ENCODE data around the gene SORCS3.
"Not testable (repeated sequence)": the region's sequence is repeated elsewhere in the genome, so short reads cannot be mapped to it uniquely, and the experiment has no call there.

SORCS3 gene

DNA sequence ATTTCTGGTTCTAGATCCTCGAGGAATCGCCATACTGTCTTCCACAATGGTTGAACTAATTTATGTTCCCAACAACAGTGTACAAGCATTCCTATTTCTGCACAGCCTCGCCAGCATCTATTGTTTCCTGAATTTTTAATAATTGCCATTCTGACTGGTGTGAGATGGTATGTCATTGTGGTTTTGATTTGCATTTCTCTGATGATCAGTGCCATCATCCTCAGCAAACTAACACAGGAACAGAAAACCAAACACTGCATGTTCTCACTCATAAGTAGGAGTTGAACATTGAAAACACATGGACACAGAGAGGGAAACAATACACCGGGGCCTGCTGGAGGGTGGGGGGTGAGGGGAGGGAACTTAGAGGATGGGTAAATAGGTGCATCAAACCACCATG lies 62.2 kb downstream of the SORCS3 start:
- DNase-seq: not testable (repeated sequence)

DNA sequence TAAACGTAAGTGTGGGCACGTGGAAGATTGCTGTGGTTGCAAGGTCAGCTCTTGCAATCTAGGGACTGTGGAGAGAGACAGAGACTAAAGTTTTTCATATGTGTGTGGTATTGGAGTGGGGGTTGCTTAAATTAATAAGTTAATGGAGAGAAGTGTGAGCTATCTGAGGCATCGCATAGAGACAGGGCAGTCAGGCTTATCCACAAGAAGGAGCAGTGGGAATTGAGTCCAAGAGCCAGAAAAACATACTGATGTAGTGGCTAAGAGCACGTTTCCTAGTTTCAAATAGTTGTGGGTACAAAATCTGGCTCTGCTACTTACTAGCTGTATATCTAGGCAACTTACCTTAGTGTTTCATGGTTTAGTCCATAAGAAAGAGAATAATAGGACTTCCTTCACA lies 65.8 kb downstream of the SORCS3 start:
- DNase-seq: no peak

DNA sequence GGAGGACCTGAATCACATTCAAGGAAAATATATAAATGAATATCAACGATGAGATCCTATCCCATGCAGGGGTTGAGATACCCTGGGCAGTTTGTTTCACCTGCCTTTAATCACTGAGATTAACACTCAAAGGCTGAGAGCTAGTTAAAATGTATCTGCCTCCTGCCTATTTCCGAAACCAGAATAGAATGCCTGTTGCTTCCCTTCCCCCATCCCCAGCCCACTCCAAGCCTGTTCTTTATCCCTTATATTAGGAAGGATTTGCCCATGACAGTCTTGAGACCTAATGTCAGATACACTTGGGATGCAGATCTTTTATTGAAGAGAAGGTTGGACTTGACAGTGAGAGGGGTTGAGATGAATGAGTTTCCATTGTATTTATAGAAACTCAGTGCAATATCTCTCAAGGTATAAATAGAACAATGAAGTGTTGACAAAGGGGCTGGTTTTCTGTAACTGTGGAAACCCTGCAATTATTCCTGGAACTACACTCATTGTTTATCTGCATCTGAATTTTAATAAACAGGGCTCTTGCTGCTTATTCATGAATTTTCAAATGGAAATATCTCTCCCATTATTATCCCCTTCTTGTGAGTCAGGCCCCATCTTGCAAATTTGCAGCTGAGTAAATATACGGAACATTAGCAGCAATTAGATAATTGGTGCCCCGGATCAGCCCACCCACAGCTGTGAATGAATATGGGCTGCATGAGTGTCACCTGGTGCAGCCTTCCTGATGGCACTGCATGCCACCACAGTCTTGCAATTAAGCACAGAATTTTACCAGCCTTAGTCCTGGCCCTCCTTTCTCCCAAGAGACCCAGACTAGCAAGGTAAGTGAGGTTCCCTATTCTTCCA lies 66.7 kb downstream of the SORCS3 start:
- DNase-seq: no peak

DNA sequence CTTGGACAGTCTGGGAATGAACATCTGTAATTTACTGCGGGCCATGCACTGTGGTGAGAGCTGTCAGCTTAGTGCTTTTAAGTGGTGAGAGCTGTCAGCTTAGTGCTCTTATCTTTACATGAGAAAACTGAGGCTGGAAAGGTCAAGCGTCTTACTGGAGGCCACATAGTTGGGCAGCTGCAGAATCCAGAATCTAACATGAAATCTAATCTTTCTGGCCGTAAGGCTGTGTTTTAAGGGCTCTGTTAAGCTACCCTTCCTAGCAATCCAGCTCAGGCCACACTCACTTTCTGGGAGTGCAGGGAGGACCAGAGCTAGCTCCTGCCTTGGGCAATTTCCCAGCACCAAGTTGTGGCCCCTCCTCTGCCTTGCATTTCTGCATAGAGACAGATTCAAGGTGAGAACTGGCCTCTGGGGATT lies 70.2 kb downstream of the SORCS3 start:
- DNase-seq: no peak

DNA sequence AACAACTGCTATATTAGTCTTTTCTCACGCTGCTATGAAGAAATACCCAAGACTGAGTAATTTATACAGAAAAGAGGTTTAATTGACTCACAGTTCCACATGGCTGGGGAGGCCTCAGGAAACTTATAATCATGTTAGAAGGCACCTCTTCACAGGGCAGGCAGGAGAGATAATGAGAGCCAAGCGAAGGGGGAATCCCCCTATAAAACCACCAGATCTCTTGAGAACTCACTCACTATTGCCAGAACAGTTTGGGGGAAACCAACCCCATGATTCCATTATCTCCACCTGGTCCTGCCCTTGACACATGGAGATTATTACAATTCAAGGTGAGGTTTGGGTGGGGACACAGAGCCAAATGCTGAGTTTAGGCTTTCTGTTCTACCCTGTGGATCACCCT lies 89.5 kb downstream of the SORCS3 start:
- not testable (repeated sequence) for DNase-seq

DNA sequence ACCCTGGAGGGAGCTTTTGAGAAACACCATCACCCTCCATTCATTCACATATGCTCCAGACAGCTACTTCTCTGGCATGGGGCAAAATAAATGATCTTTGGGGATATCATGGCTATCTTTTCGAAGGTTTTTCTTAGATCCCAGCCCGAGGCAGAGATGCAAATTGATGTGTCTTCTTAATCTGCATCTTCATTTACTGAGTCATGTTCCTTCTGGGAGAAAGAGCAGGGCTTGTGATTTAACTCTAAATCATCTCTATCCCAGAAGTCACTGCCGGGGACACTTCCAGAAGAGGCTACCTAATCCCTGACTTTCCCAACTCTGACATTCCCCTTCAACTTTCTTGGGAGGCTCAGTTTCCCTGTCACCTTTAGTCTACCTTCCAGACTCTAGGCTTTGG lies 90.1 kb downstream of the SORCS3 start:
- DNase-seq: no peak

DNA sequence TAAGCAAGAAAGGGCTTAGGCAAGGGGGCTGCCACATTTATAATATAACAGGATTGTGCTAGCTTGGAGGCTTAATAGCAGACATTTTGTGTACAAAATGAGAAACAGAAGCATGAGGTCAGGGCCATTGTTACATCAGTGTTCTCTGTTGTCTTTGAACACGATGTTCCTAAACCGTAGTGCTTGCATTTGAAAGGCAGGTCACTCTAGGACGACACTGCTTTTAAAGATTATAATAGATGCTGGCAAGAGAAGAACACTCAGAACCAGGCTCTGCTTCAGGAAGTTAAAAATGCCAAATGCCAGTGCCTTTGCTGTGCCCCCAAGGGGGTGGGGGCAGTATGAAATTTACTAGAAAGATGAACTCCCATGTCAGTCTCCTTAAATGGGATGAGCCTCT lies 91.1 kb downstream of the SORCS3 start:
- no peak for DNase-seq

DNA sequence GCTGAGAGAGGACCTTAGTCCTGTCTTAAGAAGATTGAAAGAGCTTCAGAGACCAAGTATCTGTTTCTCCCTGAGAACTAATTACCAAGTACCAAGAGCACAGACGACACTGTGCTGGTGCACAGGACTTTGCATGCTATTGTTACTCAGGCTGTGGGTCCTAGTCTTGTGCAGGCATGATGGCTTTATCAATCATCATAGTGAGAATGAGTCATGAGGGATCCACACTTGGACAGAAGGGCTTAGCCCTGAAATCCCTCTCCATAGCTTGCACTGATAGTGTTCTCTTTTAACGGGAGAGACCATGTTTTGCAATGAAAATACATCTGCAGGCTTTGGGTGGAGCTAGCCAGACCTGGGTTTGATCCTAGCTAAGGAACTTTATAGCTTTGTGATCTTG lies 93.3 kb downstream of the SORCS3 start:
- DNase-seq: no peak

DNA sequence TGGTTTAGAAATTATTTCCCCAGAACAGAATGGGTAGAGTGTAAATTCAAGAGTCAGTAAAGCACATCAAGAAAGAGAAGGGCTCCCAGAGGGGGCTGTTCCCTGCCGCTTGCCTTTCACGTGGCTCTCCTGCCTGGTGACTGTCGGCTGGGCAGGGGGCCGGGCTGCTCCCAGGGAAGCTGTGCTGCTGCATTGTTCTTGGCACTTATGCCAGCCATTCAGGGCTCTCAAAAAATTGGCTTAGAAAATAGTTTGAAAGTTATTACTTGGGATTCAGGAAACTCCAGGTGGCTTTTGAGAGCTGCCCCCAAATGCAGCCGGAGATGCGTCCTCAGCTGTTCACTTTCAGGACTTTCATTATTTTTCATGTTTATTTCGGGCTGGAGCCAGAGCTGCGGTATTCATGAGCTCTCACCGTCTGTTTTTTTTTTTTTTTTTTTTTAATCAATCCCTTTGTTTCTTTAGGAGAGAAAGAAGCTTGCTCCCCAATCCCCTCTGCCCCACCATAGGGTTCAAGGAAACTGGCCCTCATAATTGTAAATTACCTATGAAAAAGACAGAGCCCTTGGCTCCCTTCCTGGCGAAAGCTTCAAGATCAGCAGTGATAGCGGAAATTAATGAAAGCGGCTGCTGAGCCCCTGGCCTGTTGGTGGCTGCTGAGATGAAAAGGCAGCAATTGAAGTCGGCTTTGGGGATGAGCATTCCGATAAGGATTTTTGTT lies 94.1 kb downstream of the SORCS3 start:
- no peak for DNase-seq

DNA sequence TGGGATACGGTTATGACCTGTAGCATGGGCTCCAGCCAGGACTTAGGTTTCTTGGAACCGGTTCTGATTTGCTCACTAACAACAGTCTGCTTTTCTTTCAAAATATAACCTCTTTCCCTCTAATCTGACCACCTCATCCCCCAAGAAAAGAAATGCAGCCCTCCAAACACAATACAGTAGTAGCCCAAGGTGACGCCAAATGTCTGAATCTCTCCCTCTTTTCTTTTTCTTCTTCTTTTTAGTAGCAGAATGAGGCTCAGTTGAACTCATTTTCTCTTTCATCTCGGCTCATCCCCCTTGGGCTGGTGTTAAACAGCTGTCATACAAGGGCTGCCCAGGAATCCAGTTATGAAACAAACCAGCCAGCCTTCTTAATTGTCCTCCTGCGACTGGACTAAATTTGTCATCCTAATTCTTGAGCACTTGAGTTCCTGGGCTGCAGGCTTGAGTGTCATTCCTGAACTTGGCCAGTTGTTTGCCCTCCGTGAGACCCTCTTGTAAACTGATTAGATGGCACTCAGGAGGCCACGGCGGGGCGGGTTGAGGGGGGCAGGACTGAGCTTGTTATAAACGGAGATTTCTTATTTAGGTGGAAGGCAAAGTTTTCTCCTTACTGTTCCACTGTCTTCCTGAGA lies 94.8 kb downstream of the SORCS3 start:
- DNase-seq: no peak

DNA sequence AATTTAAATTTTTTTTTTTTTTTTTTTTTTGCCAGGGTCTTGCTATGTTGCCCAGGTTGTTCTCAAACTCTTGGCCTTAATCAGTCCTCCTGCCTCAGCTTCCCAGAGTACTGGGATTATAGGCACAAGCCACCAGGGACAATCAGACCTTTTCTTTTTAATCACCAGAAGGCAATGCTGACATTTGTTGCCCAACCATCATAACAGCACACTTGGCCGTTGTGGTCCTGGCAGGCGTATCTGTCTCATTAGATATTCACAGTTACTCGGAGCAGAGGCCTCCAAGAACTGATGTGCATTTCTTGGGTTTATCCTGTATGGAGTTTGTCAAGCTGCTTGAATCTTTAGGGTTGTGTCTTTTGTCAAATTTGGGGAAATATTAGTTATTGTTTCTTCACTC lies 100.0 kb downstream of the SORCS3 start:
- DNase-seq: no peak

DNA sequence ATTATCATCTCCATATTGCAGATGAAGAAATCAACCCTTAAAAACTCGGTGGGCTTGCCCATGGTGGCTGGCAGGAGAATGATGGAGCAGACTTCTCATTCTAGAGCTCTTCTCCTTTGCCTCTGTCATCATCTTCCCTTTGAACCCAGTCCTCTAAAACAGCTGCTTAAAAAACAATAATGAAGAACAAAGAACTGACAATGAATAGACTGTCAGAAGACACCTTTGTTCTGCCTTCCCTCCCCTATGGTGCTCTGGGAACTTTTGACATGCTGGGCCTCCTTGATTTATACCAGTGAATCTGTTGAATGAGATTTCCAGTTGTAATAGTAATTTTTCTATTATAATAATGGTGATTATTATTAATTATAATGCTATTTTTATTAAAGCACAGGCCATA lies 103.0 kb downstream of the SORCS3 start:
- no peak for DNase-seq

DNA sequence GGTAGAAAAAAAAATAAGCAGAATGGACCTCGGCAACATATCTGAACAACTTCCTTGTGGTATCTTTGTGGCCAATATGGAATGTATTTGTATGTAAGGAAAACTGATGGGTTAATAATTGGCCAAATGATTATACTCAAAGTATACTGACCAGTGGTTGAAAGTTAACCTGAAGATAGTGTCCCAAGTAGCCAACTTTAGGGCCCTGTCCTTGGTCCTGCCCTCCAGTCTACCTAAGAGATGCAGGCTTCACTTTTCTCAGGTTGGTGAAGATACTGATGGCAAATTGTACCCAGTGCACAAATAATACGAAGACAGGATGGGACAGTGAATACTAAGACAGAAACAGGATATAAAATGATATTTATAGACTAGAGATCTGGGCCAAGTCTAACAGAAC lies 109.2 kb downstream of the SORCS3 start:
- no peak for DNase-seq

DNA sequence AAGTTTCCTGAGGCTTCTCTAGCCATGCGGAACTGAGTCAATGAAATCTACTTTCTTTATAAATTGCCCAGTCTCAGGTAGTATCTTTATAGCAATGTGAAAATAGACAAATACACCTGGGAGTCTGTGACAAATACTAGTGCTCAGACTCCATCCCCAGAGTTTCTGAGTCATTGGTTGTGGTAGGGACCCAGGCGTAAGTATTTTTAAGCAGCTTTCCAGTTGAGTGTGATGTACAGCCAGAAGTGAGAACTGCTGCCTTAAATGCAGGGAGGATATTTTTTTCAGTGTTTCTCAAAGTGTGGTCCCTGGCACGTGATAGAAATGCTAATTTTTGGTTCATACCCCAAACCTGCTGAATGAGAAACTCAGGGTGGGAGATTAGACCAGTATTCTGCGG lies 121.7 kb downstream of the SORCS3 start:
- no peak for DNase-seq

DNA sequence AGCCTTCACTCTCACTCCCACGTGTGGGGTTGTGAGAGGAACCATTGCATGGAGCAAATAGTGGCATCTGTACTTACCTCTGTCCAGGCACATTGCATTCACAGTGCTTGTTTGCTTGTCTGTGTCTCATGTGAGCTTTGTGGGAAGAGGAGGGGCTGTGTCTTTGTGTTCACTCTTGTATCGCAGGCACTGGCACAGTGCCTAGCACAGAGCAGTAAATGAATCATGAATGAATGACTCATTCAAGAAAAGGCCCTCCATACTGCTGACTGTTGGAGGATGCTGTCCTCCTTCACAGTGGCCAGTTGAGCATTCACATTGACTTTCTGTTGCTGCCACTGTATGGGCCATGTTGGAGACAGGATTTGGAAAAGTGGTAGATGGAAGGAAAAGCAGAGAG lies 125.3 kb downstream of the SORCS3 start:
- DNase-seq: no peak

DNA sequence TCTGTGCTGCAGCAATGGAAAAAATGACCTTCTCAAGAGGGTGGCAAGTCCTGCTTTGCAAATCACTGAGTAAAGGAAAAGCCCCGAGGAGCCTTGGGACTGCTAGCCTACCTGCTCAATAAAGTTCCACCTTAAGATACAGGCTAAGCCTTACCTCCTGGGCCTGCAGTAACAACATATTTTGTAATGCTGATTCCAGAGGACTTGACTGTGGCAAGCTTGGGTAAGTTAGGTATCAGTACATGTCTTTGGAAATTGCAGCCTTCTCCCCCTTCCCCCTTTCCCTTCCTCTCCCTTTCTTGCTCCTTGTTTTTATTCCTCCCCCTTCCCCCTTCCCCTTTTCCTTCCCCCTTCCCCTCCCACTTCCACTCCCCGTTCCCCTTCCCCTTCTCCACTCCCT lies 126.2 kb downstream of the SORCS3 start:
- no peak for DNase-seq

DNA sequence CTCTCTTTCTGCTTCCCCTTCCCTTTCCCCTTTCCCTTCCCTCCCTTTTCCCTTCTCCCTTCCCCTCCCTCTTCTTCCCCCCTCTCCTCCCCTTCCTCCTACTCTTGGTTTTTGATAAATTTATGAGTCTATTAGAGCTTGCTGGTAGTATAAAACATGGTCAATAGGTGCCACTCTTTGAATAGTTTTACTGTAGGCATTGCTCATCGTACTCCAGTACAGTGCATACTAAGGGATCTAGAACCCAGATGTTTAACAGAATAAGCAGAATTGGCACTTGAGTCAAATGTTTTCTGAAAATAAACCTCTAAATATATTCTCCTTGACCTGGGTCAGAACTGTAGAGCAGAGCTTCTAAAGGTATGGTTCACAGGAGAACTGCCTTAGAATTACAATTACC lies 126.7 kb downstream of the SORCS3 start:
- DNase-seq: no peak

DNA sequence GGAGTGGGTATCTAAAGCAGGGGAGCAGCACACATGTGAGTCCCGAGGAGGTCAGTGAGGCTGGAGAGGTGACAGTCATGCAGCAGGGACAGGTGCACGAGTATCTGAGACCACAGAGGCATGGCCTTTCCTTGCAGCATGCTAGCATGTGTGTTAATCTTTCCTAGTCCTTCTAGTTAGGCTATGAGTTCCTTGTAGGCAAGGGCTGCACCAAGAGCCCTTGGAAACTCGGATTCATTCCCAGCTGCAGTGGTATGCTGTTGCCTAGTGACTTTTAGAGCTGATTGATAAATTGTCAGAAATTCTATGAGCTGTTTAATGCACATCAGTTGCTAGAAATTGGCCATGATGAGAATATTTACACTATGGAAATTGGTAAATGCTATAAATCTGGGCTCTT lies 132.0 kb downstream of the SORCS3 start:
- no peak for DNase-seq

DNA sequence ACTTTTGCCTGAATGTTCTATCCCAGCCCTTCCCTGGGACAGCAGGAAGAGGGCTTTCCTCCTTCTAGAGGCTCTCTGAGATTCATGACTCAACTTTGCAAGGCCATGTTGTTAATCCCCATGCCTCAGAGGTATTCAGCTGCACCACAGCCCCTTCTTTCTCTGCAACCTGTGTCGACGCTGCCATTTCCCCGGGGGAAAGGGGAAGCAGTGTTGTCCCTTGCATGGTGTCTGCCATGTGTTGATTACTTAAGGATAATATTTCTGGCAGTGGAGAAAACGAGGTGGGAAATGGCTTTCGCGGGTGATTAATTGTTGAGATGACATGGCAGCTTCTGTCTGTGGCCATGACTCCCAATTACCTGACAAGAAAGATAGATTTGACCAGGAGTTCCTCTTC lies 133.1 kb downstream of the SORCS3 start:
- DNase-seq: no peak

DNA sequence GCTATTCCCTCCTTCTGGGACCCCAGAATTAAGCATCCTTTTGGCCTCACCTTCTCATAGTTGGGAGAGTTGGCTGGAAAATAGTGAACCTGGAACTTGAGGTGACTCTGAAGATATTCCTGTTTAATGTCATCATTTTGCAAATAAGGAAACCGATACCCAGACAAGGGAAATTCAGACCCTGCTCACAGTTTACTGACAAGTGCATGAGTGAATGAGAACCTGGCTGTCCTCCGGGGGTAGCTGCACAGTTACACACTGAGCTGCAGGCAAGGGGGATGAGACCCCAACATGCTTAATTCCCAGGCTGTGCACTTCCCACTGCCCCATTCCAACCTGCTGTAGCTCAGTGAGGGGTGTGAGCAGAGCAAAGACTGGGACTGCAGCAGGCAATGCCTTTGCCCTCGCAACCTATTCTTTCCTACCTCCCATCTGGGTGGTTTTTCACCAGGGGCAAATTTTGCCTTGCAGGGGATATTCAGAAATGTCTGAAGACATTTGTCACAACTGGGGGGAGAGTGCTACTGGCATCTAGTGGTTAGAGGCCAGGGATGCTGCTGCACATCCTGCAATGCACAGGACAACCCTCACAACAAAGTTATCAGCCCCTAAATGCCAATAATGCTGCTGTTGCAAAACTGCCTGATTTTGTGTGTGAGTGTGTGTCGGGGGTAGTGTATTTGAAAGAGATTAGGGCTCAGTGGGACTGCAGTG lies 136.2 kb downstream of the SORCS3 start:
- no peak for DNase-seq

DNA sequence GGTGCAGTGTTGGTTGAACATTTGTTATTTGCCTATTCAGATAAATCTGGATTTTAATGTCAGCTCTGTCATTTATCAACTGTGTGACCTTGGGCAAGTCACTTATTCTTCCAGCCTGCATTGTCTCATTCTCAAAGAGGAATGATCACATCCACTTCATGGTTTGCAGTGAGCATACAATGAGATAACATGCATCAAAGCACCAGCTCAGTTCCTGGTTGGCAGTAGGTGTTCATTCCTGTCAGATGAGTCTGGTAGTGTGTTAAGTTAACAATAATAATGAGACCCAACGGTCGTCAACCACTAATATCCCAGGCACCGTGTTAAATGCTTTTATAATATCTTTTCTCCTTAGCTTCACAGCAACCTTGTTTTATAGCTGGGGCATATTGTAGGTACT lies 137.3 kb downstream of the SORCS3 start:
- DNase-seq: no peak

DNA sequence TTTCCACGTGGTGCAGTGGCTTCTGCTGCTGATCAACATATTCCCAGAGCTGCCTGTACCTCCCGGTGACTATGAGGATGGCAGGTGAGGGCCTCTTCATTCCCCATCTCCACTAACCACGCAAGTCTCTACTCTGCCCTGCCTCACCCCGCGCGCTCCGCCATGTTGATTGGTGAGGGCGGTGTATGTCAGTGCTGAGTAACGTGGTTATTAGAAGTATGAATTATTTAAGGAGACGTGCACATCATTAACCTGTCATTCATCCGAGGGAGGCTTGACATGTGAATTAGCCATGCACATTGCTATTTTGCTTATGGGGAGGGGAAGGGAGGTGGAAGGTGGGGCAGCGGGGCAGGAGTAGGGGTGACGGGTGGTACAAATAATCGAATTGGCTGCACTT lies 138.6 kb downstream of the SORCS3 start:
- DNase-seq: no peak

DNA sequence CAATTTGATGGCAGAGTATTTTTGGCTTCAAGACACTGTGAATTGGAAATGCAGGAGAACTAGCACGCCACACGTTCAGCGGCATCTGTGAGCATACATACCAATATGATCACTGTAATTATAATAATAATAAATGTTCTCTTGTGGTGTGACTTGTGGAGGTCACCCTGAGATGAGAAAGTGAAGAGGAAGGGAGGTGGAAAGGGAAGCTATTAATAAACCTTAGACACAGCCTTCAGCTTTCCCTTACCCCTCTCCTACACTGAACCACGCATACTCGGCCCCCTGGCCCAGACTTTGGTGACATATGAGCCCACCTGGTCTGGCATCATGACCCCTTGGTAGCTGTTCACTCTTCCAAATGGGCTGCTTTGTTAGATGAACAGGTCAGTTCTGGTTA lies 139.1 kb downstream of the SORCS3 start:
- DNase-seq: no peak

Measured in activated CD4-positive, CD25-positive, alpha-beta regulatory T cell treated with anti-CD3 and anti-CD28 coated beads, Interleukin-2, amount 50 U/mL, for 72 hours (primary cell).